Right kidney (tissue), 1 donor: ENCODE results near the gene TIMP3.

Source experiments
- DNase-seq: peaks from one replicate; pipeline ENCODE4 v3.0.0-alpha.2; 2016

The TIMP3 gene

DNA sequence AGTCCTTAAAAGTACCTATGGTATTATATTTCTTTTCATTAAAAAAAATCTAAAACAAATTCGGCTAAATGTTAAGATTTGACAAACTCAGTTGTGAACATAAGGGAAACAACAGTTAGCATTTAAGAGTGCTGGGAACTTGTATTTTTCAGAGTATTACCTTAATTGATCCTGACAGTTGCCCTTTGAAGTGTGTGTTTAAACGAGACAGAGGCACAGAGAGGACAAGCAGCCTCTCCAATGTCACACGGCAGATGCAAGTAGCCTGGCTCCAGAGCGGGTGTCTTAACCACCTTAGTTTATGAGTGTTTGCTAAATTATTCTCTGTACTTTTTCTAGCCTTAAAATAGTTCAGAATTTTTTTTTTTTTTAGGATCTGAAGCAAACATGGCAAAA, 80.9 kb downstream of the TIMP3 start:
- no peak for DNase-seq

- no peak for DNase-seq
These were observed 81.4 kb downstream of the TIMP3 start for GRCh38 chr22:32882774-32883530.

GRCh38 chr22:32887324-32887980, 85.9 kb downstream of the TIMP3 start:
- no peak for DNase-seq

DNA sequence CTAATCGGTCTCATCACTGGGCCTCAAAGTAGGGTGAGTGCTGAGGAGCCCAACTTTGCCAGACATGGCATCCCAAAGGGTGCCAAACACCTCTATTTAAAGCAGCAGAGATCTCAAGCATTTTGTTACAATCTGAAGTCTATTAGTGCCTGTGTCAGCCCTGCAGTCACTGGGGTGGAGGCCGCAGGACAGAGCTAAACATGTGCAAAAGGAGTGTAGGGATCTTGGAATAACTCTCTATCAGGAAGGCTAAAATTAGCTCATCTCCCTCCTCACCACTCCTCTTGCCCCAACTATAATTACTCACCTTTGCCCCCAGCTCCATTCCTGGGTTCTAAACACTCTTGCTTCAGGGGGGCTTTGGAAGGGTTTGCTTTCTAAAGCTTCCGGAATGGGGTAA, 87.5 kb downstream of the TIMP3 start:
- no peak for DNase-seq

GRCh38 chr22:32896891-32897290, 95.4 kb downstream of the TIMP3 start:
- DNase-seq: no peak

DNA sequence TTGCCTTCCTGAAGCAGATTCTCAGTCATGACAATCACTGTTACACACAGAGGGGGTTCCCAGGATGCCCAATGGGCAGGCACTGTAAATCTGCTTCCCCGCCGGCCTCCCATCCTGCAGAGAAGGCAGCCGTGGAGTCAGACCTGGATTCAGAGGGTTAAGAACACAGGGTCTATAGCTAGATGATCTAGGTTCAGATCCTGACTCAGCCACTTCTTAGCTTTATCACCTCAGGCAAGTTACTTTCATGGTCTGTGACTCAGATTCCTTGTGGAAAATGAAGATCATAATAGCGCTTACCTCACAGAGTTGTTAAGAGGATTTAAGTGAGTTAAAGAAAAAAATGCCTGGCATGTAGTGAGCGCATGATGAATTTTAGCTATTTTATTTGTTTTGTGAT, 95.9 kb downstream of the TIMP3 start:
- DNase-seq: no peak

- no peak for DNase-seq
These were observed 99.6 kb downstream of the TIMP3 start for GRCh38 chr22:32900886-32901635.

- DNase-seq: no peak
These were observed 100.4 kb downstream of the TIMP3 start for GRCh38 chr22:32901925-32902324.

DNA sequence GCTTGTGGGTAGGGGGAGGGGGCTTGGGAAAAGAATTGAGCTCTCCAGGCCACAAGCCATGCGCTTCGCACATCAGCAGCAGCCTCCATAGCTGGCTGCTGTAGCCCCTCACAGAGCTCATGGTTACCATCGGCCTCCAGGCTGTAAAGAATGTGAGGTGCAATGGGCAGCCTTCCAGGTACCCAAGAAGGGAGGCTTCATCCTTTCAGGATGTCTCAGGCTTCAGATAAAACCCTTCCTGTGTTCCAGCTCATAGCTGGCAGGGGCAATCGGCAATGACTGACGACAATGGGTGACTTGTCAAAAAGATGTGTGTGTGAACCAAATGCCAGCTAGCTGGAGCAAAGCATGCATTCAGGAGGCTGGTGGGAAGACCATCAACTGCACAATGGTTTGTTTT, 102.0 kb downstream of the TIMP3 start:
- no peak for DNase-seq

- no peak for DNase-seq
These were observed 102.5 kb downstream of the TIMP3 start for GRCh38 chr22:32904044-32904443.

DNA sequence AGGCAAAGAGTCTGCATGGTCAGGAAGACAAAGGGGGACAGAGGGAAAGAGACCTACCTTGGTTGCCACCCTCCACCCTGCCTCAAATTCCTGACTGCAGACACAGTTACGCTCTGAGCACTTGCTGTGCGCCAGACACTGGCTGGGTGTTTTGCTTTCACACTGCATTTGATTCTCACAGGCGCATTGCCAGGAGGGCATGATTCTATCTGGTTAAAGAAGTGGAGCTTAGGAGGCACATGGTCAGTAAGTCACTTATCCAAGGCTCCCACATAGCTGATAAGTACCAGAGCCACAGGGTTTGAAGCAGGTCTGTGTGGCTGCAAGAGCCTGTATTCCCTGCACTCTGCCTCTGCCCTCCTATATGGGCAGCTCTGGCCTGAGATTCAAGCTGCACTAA, 103.9 kb downstream of the TIMP3 start:
- no peak for DNase-seq

DNA sequence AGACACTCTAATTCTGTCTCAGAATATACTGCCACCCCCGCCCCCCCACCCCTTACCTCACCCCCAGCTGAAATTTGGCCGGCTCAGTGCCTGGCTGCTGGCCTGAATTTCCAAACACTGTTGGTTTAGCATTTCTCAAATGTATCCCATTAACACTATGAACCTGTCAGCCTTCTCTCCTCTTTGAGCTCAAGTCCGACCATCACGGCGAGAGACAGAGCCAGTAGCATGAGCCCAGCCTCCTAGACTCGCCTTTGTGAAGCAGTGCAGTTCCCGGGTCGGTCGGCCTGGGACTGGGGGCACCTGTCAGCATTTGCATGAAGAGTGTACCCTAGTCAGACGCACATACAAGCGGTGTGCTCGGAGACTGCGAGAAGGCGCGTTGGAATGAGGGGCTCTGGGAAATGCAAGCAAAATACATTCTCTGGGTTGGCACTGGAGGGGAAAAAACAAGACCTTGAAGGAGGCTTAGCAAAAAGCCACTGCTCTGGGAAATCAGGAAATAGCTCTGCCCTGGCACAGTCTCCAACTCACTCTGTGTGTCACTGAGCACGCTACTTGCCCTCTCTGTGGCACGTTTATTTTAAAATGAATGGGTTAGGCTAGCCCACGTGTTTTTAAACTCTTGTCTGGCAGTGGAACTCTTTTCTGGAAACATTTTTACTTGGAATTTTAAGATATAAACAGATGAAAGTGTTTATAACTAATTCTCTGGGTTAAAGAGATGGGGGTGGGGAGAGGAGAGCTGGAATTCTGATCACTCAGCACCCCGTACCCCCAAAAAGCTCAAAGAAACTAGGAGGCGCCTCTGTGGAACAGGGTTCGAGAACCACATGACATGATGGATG, 108.3 kb downstream of the TIMP3 start:
- peak; percentile 35 for DNase-seq

GRCh38 chr22:32910429-32910772, 108.9 kb downstream of the TIMP3 start:
- no peak for DNase-seq

DNA sequence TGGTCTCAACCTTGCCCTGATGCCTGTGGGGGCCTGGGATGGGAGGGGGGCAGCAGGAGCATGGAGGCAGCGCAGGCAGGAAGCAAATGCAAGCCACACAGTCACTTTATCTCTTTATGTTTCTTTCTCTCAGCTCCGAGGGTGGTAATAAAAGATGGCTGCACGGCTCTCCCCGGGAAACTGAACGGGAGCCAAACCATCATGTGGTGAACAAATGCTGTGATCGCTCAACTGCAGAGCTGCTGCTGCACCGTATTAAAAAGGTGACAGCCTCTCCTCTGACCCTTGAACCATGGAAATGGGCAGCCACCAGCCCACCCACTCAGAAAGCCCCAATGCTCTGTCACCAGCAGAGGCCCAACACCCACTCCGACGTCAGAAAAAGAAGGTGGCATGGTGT, 110.0 kb downstream of the TIMP3 start:
- peak; percentile 55 for DNase-seq
